ENCODE results near the gene ELOF1.

- TF ChIP-seq GATA3 (IDR thresholded peaks at IDR 0.05; ENCODE audit: low read depth, low read length) (no peak), GATA2 (IDR thresholded peaks at IDR 0.05; ENCODE audit: low read depth, low read length) (no peak)
Observed at GRCh38 chr19:11598746-11599145, 39.7 kb upstream of the ELOF1 start.
